DND-41 (cell line): ENCODE data around the gene TRA2B.

Experiments used
- ATAC-seq: fragments of 200-7000 bp; cut with Tn5 transposase; 3 replicates; pipeline ENCODE4 v1.9.1; 2021; ENCODE audit warnings: low read depth; ENCODE audit not compliant: insufficient read depth
- DNase-seq: peaks from one replicate; pipeline ENCODE4 v3.0.0-alpha.2; 2020
- H2AFZ ChIP-seq: 2 replicates; pipeline ENCODE4 v1.6.0; 2012; ENCODE audit warnings: low read depth, low read length
- H3K27ac ChIP-seq: 2 replicates; pipeline ENCODE4 v1.5.1; 2012; ENCODE audit warnings: low read length, inconsistent platforms
- H3K27me3 ChIP-seq: fragments of 200-600 bp; sonication (generic); 2 replicates; pipeline ENCODE4 v1.6.0; 2012; ENCODE audit warnings: low read length, mild to moderate bottlenecking, inconsistent platforms; ENCODE audit not compliant: insufficient read depth, poor library complexity
- H3K36me3 ChIP-seq: 2 replicates; pipeline ENCODE4 v1.5.1; 2012; ENCODE audit warnings: low read length, inconsistent platforms; ENCODE audit not compliant: insufficient read depth
- H3K4me1 ChIP-seq: 2 replicates; pipeline ENCODE4 v1.5.1; 2012; ENCODE audit warnings: mild to moderate bottlenecking, low read length; ENCODE audit not compliant: insufficient read depth
- H3K4me2 ChIP-seq: 2 replicates; pipeline ENCODE4 v1.6.0; 2012; ENCODE audit warnings: mild to moderate bottlenecking, moderate library complexity, low read length, inconsistent platforms; ENCODE audit not compliant: insufficient read depth
- H3K4me3 ChIP-seq, 2 experiments: fragments of 200-600 bp in 1 of 2; shearing (Covaris generic) in 1 of 2; 2 replicates each; pipeline ENCODE4 v1.5.1; 2012 to 2016; ENCODE audit warnings: inconsistent platforms in 2 of 2, low read length in 2 of 2, mild to moderate bottlenecking in 2 of 2, low read depth in 1 of 2, moderate library complexity in 1 of 2
- H3K79me2 ChIP-seq: 2 replicates; pipeline ENCODE4 v1.6.0; 2012; ENCODE audit warnings: low read length, inconsistent platforms; ENCODE audit not compliant: insufficient read depth
- H3K9ac ChIP-seq: 2 replicates; pipeline ENCODE4 v1.6.0; 2012; ENCODE audit warnings: low read depth, mild to moderate bottlenecking, inconsistent platforms, low read length, moderate library complexity
- H3K9me3 ChIP-seq: 2 replicates; pipeline ENCODE4 v1.5.1; 2012; ENCODE audit warnings: low read length, moderate library complexity, mild to moderate bottlenecking, inconsistent platforms; ENCODE audit not compliant: insufficient read depth, severe bottlenecking
- H4K20me1 ChIP-seq: 2 replicates; pipeline ENCODE4 v1.6.0; 2012; ENCODE audit warnings: low read length; ENCODE audit not compliant: insufficient read depth
- EZH2 ChIP-seq: IDR thresholded peaks from 3 replicates; pipeline ENCODE4 v1.6.1; 2012; ENCODE audit warnings: borderline replicate concordance, low read depth, mild to moderate bottlenecking, moderate library complexity, low read length, inconsistent platforms; ENCODE audit not compliant: severe bottlenecking
- TF ChIP-seq, protein P1 (sequence below): IDR thresholded peaks from 2 replicates; pipeline ENCODE4 v1.5.1; 2012; ENCODE audit warnings: borderline replicate concordance, low read length, moderate library complexity, mild to moderate bottlenecking; ENCODE audit not compliant: poor library complexity, severe bottlenecking; ENCODE audit errors: extremely low read depth

Gene TRA2B

DNA sequence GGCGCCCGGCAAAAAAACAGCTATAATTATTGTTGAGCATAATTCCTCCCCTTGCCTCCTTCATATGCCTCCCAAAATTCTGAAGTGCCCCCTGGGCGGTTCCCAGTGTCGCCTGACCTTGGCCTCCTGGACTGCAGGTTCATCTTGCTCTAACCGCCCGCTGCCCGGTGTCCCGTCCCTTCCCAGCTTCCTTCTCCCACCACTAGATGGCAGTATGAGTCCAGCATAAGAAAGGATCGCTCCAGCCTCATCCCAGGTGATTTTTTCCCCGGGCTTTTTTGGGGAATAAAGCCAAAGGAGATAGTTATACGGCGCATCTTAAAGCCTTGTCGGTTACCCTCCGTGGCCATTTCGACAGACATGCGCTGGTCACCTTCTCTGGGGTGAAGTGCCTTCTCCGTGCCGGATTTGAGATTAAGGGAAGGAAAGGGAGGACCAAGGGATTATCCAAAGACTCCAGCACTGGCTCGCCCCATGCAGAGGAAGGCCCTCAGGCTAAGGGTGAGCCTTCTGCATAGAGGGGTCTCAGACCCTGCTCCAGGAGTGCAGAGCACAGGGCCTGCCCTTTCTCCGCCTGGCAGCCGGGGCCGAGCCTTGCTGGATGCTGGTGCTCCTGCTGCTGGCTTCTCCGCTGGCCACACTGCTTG lies 45.8 kb upstream of the TRA2B start:
- H3K27ac ChIP-seq: no peak overlapping the region
- no peak overlapping the region for H2AFZ ChIP-seq
- DNase-seq (peak; percentile 51), ATAC-seq (peak; percentile 92)
- H3K4me2 ChIP-seq: no peak overlapping the region
- no peaks in the 10 kb centered on the region for H3K27me3 ChIP-seq
- H3K9me3 ChIP-seq: no peaks in the 10 kb centered on the region
- H3K4me1 ChIP-seq: no peaks in the 10 kb centered on the region
- H3K79me2 ChIP-seq: no peaks in the 10 kb centered on the region
- H4K20me1 ChIP-seq: peaks cover 4% of the 10 kb centered on the region; the same call in 1 of the 2 replicates
- H3K4me3 ChIP-seq: no peak overlapping the region
- H3K36me3 ChIP-seq: no peaks in the 10 kb centered on the region
- TF ChIP-seq, protein P1, sequence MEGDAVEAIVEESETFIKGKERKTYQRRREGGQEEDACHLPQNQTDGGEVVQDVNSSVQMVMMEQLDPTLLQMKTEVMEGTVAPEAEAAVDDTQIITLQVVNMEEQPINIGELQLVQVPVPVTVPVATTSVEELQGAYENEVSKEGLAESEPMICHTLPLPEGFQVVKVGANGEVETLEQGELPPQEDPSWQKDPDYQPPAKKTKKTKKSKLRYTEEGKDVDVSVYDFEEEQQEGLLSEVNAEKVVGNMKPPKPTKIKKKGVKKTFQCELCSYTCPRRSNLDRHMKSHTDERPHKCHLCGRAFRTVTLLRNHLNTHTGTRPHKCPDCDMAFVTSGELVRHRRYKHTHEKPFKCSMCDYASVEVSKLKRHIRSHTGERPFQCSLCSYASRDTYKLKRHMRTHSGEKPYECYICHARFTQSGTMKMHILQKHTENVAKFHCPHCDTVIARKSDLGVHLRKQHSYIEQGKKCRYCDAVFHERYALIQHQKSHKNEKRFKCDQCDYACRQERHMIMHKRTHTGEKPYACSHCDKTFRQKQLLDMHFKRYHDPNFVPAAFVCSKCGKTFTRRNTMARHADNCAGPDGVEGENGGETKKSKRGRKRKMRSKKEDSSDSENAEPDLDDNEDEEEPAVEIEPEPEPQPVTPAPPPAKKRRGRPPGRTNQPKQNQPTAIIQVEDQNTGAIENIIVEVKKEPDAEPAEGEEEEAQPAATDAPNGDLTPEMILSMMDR: peak; percentile 90
- TF ChIP-seq EZH2: no peak
- H3K9ac ChIP-seq: no peak overlapping the region

DNA sequence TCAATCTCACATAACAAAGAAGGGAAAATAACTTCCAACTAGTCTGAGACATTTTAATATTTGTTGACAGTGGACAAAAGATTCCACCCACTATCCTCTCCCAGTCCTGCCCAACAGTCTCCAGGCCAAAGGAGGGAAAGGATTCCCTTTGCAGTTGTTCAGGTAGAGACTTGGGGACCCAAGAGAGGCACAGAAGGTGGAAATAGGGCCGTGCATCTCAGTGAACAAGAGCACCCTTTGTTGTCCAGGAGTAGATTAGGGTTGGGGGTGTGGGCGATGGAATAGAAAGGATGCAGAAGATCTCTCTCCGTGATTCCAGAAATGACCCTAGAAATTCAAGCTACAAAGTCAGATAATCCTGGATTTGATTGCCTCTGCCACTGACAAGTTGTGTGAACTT lies 44.8 kb upstream of the TRA2B start:
- TF ChIP-seq EZH2: no peak
- TF ChIP-seq, protein P1: no peak
- Histone ChIP-seq H3K9ac (no peak overlapping the region), H3K27ac (no peak overlapping the region), H3K9me3 (no peaks in the 10 kb centered on the region), H4K20me1 (peaks cover 4% of the 10 kb centered on the region; the same call in 1 of the 2 replicates), H3K4me2 (no peak overlapping the region), H3K4me1 (no peaks in the 10 kb centered on the region), H2AFZ (no peak overlapping the region), H3K36me3 (no peaks in the 10 kb centered on the region), H3K4me3 (no peak overlapping the region), H3K79me2 (no peaks in the 10 kb centered on the region), H3K27me3 (peaks cover 3% of the 10 kb centered on the region)
- no peak for ATAC-seq
- DNase-seq: no peak

DNA sequence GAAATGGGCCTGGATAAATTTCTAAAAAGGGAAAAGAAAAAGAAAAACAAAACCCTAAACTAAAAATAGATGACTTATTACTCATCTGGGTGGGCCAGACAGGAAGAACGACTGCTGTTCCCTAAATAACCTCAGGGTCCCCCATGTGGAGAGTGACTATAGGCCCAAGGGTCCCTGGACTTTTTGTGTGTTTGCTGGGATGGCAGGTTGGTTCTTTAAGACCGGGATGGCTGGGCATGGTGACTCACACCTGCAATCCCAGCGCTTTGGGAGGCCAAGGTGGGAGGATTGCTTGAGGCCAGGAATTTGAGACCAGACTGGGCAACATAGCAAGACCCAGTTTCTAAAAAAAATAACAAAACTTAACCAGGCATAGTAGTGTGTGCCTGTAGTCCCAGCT lies 43.8 kb upstream of the TRA2B start:
- no peak for ATAC-seq
- no peak for TF ChIP-seq EZH2
- TF ChIP-seq, protein P1: no peak

More for the DNA sequence above, 43.8 kb upstream of the TRA2B start:
- no peak overlapping the region for H3K4me2 ChIP-seq
- no peak overlapping the region for H3K27ac ChIP-seq
- peaks cover 4% of the 10 kb centered on the region; the same call in 1 of the 2 replicates for H4K20me1 ChIP-seq
- no peak overlapping the region for H2AFZ ChIP-seq
- no peaks in the 10 kb centered on the region for H3K4me1 ChIP-seq
- H3K36me3 ChIP-seq: no peaks in the 10 kb centered on the region
- no peaks in the 10 kb centered on the region for H3K9me3 ChIP-seq
- no peaks in the 10 kb centered on the region for H3K79me2 ChIP-seq
- DNase-seq: no peak
- H3K9ac ChIP-seq: no peak overlapping the region
- peaks cover 7% of the 10 kb centered on the region for H3K27me3 ChIP-seq
- no peak overlapping the region for H3K4me3 ChIP-seq
